NCI-H1105 treated with DMSO at 0.1 percent for 48 hours (cell line): ENCODE results near the gene MAMLD1.

Experiments used
- DNase-seq: peaks from one replicate; lab custom pipeline; 2025; lab: John Stamatoyannopoulos, UW

Gene MAMLD1

GRCh38 chrX:150408007-150408406 is 44.9 kb downstream of the MAMLD1 start:
- no peak for DNase-seq

- no peak for DNase-seq
These were observed 45.4 kb downstream of the MAMLD1 start for GRCh38 chrX:150408561-150408960.

GRCh38 chrX:150409486-150409885 is 46.4 kb downstream of the MAMLD1 start:
- DNase-seq: no peak

GRCh38 chrX:150409964-150410363 is 46.8 kb downstream of the MAMLD1 start:
- DNase-seq: no peak

- no peak for DNase-seq
These were observed 47.4 kb downstream of the MAMLD1 start for GRCh38 chrX:150410513-150410912.

- no peak for DNase-seq
These were observed 48.5 kb downstream of the MAMLD1 start for GRCh38 chrX:150411656-150412055.

GRCh38 chrX:150414228-150414627 is 51.1 kb downstream of the MAMLD1 start:
- no peak for DNase-seq

GRCh38 chrX:150416469-150416868 is 53.4 kb downstream of the MAMLD1 start:
- DNase-seq: no peak

GRCh38 chrX:150421816-150422215 is 58.7 kb downstream of the MAMLD1 start:
- DNase-seq: no peak

- no peak for DNase-seq
These were observed 66.5 kb downstream of the MAMLD1 start for GRCh38 chrX:150429594-150429993.

- no peak for DNase-seq
These were observed 73.1 kb downstream of the MAMLD1 start for GRCh38 chrX:150436195-150436594.

GRCh38 chrX:150438165-150438564 is 75.0 kb downstream of the MAMLD1 start:
- no peak for DNase-seq

- no peak for DNase-seq
These were observed 83.0 kb downstream of the MAMLD1 start for GRCh38 chrX:150446151-150446550.

- DNase-seq: no peak
These were observed 83.9 kb downstream of the MAMLD1 start for GRCh38 chrX:150446995-150447394.

- DNase-seq: no peak
These were observed 86.2 kb downstream of the MAMLD1 start for GRCh38 chrX:150449313-150449712.

- DNase-seq: no peak
These were observed 87.5 kb downstream of the MAMLD1 start for GRCh38 chrX:150450519-150451177.

- DNase-seq: no peak
These were observed 88.8 kb downstream of the MAMLD1 start for GRCh38 chrX:150451953-150452352.

GRCh38 chrX:150454083-150454482 is 91.0 kb downstream of the MAMLD1 start:
- DNase-seq: no peak

GRCh38 chrX:150454508-150455214 is 91.5 kb downstream of the MAMLD1 start:
- DNase-seq: no peak

- DNase-seq: no peak
These were observed 92.1 kb downstream of the MAMLD1 start for GRCh38 chrX:150455215-150455608.

GRCh38 chrX:150456466-150456865 is 93.3 kb downstream of the MAMLD1 start:
- DNase-seq: no peak

GRCh38 chrX:150456941-150457340 is 93.8 kb downstream of the MAMLD1 start:
- no peak for DNase-seq

GRCh38 chrX:150459196-150459595 is 96.1 kb downstream of the MAMLD1 start:
- no peak for DNase-seq

- DNase-seq: no peak
These were observed 96.9 kb downstream of the MAMLD1 start for GRCh38 chrX:150460063-150460462.
